SK-N-SH treated with all-trans-retinoic acid at 6 μM for 48 hours (cell line): ENCODE results near the gene PDE4B.

ENCODE experiments used
- ATAC-seq: fragments of 200-7000 bp; cut with Tn5 transposase; 3 replicates; pipeline ENCODE4 v1.9.1; 2020; ENCODE audit warnings: mild to moderate bottlenecking, moderate library complexity
- ARNTL ChIP-seq: fragments of 450-650 bp; formaldehyde crosslinking; IDR thresholded peaks from 2 replicates; pipeline ENCODE4 v1.5.0; 2020; ENCODE audit warnings: low read depth, mild to moderate bottlenecking, moderate library complexity, borderline replicate concordance
- BACH2 ChIP-seq: fragments of 250-450 bp; sonication (Bioruptor Pico); IDR thresholded peaks from 2 replicates; pipeline ENCODE4 v1.9.0; 2021; ENCODE audit warnings: mild to moderate bottlenecking, borderline replicate concordance
- CREB5 ChIP-seq: fragments of 250-450 bp; sonication (Bioruptor Pico); IDR thresholded peaks from 2 replicates; pipeline ENCODE4 v1.5.1; 2020; ENCODE audit warnings: low read depth, mild to moderate bottlenecking, moderate library complexity
- CSDC2 ChIP-seq: fragments of 250-450 bp; sonication (Bioruptor Pico); IDR thresholded peaks from 2 replicates; pipeline ENCODE4 v1.5.0; 2020; ENCODE audit warnings: mild to moderate bottlenecking, moderate library complexity
- CSRNP3 ChIP-seq: fragments of 250-450 bp; sonication (Bioruptor Pico); IDR thresholded peaks from 2 replicates; pipeline ENCODE4 v1.5.1; 2021; ENCODE audit warnings: mild to moderate bottlenecking, moderate library complexity
- ESRRG ChIP-seq: fragments of 250-450 bp; sonication (Bioruptor Pico); IDR thresholded peaks from 2 replicates; pipeline ENCODE4 v1.6.1; 2021; ENCODE audit warnings: mild to moderate bottlenecking
- GLIS3 ChIP-seq: fragments of 250-450 bp; sonication (Bioruptor Pico); IDR thresholded peaks from 2 replicates; pipeline ENCODE4 v1.5.0; 2020; ENCODE audit warnings: mild to moderate bottlenecking, moderate library complexity
- ISL1 ChIP-seq: fragments of 250-450 bp; sonication (Bioruptor Pico); IDR thresholded peaks from 2 replicates; pipeline ENCODE4 v2.1.2; 2022; ENCODE audit warnings: mild to moderate bottlenecking, moderate library complexity
- POU6F1 ChIP-seq: fragments of 250-450 bp; sonication (Bioruptor Pico); IDR thresholded peaks from 2 replicates; pipeline ENCODE4 v1.8.0; 2021; ENCODE audit warnings: low read depth, mild to moderate bottlenecking, moderate library complexity, borderline replicate concordance
- RARB ChIP-seq: fragments of 250-450 bp; sonication (Bioruptor Pico); IDR thresholded peaks from 2 replicates; pipeline ENCODE4 v1.8.0; 2021; ENCODE audit warnings: mild to moderate bottlenecking, moderate library complexity
- SNAI2 ChIP-seq: fragments of 250-450 bp; sonication (Bioruptor Pico); IDR thresholded peaks from 2 replicates; pipeline ENCODE4 v1.5.0; 2020; ENCODE audit warnings: mild to moderate bottlenecking, moderate library complexity
- TCF4 ChIP-seq: fragments of 250-450 bp; sonication (Bioruptor Pico); IDR thresholded peaks from 2 replicates; pipeline ENCODE4 v1.8.0; 2021; ENCODE audit warnings: mild to moderate bottlenecking, moderate library complexity, borderline replicate concordance
- TOX ChIP-seq: fragments of 250-450 bp; sonication (Bioruptor Pico); IDR thresholded peaks from 2 replicates; pipeline ENCODE4 v1.8.0; 2021; ENCODE audit warnings: mild to moderate bottlenecking, moderate library complexity, borderline replicate concordance
- TSHZ2 ChIP-seq: fragments of 250-450 bp; sonication (Bioruptor Pico); IDR thresholded peaks from 2 replicates; pipeline ENCODE4 v1.5.0; 2020; ENCODE audit warnings: mild to moderate bottlenecking, moderate library complexity
- ZC3H10 ChIP-seq: fragments of 250-450 bp; sonication (Bioruptor Pico); IDR thresholded peaks from 2 replicates; pipeline ENCODE4 v1.5.1; 2021; ENCODE audit warnings: mild to moderate bottlenecking, moderate library complexity
- ZFP3 ChIP-seq: fragments of 250-450 bp; sonication (Bioruptor Pico); IDR thresholded peaks from 2 replicates; pipeline ENCODE4 v1.5.0; 2020; ENCODE audit warnings: mild to moderate bottlenecking, moderate library complexity
- ZFP30 ChIP-seq: fragments of 450-650 bp; formaldehyde crosslinking; IDR thresholded peaks from 2 replicates; pipeline ENCODE4 v1.5.0; 2022; ENCODE audit warnings: mild to moderate bottlenecking, moderate library complexity
- ZNF565 ChIP-seq: fragments of 450-650 bp; formaldehyde crosslinking; conservative IDR thresholded peaks from 2 replicates; pipeline ENCODE4 v1.5.0; 2020; ENCODE audit warnings: low read depth, mild to moderate bottlenecking, moderate library complexity
- ZNF70 ChIP-seq: fragments of 450-650 bp; formaldehyde crosslinking; IDR thresholded peaks from 2 replicates; pipeline ENCODE4 v1.5.0; 2020; ENCODE audit warnings: mild to moderate bottlenecking, moderate library complexity
- ZNF8 ChIP-seq: fragments of 450-650 bp; formaldehyde crosslinking; IDR thresholded peaks from 2 replicates; pipeline ENCODE4 v1.5.0; 2020; ENCODE audit warnings: mild to moderate bottlenecking, moderate library complexity

Gene PDE4B

GRCh38 chr1:66370462-66370971 lies 577.8 kb downstream of the PDE4B start:
- no peak for TF ChIP-seq GLIS3 (CRISPR knock-in tag)
- TF ChIP-seq ZNF565 (CRISPR knock-in tag): no peak
- no peak for TF ChIP-seq ZNF70 (CRISPR knock-in tag)
- no peak for TF ChIP-seq CSRNP3 (CRISPR knock-in tag)
- no peak for TF ChIP-seq RARB (CRISPR knock-in tag)
- TF ChIP-seq POU6F1 (CRISPR knock-in tag): no peak
- no peak for TF ChIP-seq TOX (CRISPR knock-in tag)
- TF ChIP-seq TCF4: no peak
- TF ChIP-seq ESRRG (CRISPR knock-in tag): no peak
- no peak for TF ChIP-seq TSHZ2 (CRISPR knock-in tag)
- TF ChIP-seq ARNTL (CRISPR knock-in tag): no peak
- no peak for TF ChIP-seq ZNF8 (CRISPR knock-in tag)
- TF ChIP-seq CSDC2 (CRISPR knock-in tag): no peak
- no peak for TF ChIP-seq BACH2
- no peak for TF ChIP-seq SNAI2 (CRISPR knock-in tag)
- ATAC-seq: no peak

- ATAC-seq: peak; percentile 80
- no peak for TF ChIP-seq TSHZ2 (CRISPR knock-in tag)
- 0 out of 2 replicates have a peak, but pooled peaks have one; percentile 16 for TF ChIP-seq ZFP3 (CRISPR knock-in tag)
Observed at GRCh38 chr1:66371233-66372005, 578.7 kb downstream of the PDE4B start.

- ATAC-seq: no peak
- no peak for TF ChIP-seq ISL1 (CRISPR knock-in tag)
- TF ChIP-seq ZNF8 (CRISPR knock-in tag): no peak
- no peak for TF ChIP-seq TCF4
- no peak for TF ChIP-seq ZC3H10 (CRISPR knock-in tag)
- no peak for TF ChIP-seq CSDC2 (CRISPR knock-in tag)
- no peak for TF ChIP-seq TOX (CRISPR knock-in tag)
- no peak for TF ChIP-seq ARNTL (CRISPR knock-in tag)
- TF ChIP-seq TSHZ2 (CRISPR knock-in tag): no peak
- TF ChIP-seq RARB (CRISPR knock-in tag): no peak
- no peak for TF ChIP-seq ESRRG (CRISPR knock-in tag)
- no peak for TF ChIP-seq CREB5 (CRISPR knock-in tag)
- TF ChIP-seq SNAI2 (CRISPR knock-in tag): no peak
- no peak for TF ChIP-seq ZFP30 (CRISPR knock-in tag)
- TF ChIP-seq BACH2: no peak
- no peak for TF ChIP-seq GLIS3 (CRISPR knock-in tag)
- TF ChIP-seq ZFP3 (CRISPR knock-in tag): no peak
- TF ChIP-seq, all 23 proteins: peak for 0
Observed at GRCh38 chr1:66372522-66373101, 579.9 kb downstream of the PDE4B start.
